ENCODE data around the gene ZNF668.

DNA sequence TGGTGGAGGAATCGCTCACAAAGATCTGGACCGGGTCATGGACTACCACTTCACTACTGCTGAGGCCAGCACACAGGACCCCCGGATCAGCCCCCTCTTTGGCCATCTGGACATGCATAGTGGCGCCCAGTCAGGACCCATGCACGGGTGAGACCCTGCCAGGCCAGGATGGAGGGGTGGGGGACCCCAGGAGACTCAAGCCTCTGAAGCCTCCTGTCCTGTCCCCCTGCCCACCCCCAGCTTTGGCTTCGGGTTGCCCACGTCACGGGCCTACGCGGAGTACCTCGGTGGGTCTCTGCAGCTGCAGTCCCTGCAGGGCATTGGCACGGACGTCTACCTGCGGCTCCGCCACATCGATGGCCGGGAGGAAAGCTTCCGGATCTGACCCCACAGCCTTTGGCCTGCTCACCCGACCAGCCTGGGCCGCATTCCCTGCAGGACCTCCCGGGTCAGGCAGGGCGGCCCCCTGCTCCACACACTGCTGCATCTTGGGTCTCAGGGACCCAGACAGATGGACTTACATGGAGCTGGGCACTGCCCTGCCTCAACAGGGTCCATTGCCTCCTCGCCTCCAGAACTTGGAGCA is 37.9 kb upstream of the ZNF668 start:
- TF ChIP-seq ZNF274 (IDR thresholded peaks at IDR 0.05; ENCODE audit: low read depth, low read length): no peak
- TF ChIP-seq YY1 (IDR thresholded peaks at IDR 0.05; ENCODE audit: insufficient read depth, insufficient read length): no peak
